Activated CD4-positive, alpha-beta memory T cell treated with anti-CD3 and anti-CD28 coated beads, Interleukin-2, amount 10 ng/mL, durations not matched to agents 7 days and 5 days (primary cell): ENCODE results near the gene RETREG1. TPM values are rescaled to one million over a fixed set of nuclear protein-coding genes. Genes with fewer than 3 reads are reported as not detected.

Source experiments
- CTCF ChIA-PET: fragments of 350-600 bp; sonication (Branson Sonifier 250); formaldehyde crosslinking; loops from one replicate; lab custom pipeline; 2021; ENCODE audit warnings: antibody characterized with exemption, inconsistent platforms; lab: Charles Lee
- POLR2A ChIA-PET: fragments of 350-600 bp; sonication (Branson Sonifier 250); formaldehyde crosslinking; loops from one replicate; lab custom pipeline; 2021; ENCODE audit warnings: antibody characterized with exemption; lab: Charles Lee
- DNase-seq: peaks from one replicate; pipeline ENCODE4 v3.0.0-alpha.2; 2020
- H3K27ac Mint-ChIP-seq: one replicate; pipeline ENCODE4 v1.8.0; 2021; ENCODE audit warnings: mild to moderate bottlenecking, mixed read lengths
- H3K27me3 Mint-ChIP-seq: one replicate; pipeline ENCODE4 v1.8.0; 2021; ENCODE audit warnings: mixed read lengths
- H3K36me3 Mint-ChIP-seq: one replicate; pipeline ENCODE4 v1.8.0; 2021; ENCODE audit warnings: low read depth, mixed read lengths
- H3K4me1 Mint-ChIP-seq: one replicate; pipeline ENCODE4 v1.8.0; 2021; ENCODE audit warnings: mixed read lengths
- H3K4me3 Mint-ChIP-seq: one replicate; pipeline ENCODE4 v1.8.0; 2021; ENCODE audit warnings: mild to moderate bottlenecking, mixed read lengths
- H3K9me3 Mint-ChIP-seq: one replicate; pipeline ENCODE4 v1.8.0; 2021; ENCODE audit warnings: mixed read lengths
- total RNA-seq, 2 experiments: library from RNA; stranded (reverse); gene quantifications; one replicate each; pipeline ENCODE4 v1.2.3, GENCODE V29; 2021

RETREG1 gene
- total RNA-seq, 2 experiments from 2014 or later, result 15.1 to 17.3 TPM

- Mint-ChIP-seq H3K36me3 (peaks cover 8% of the 10 kb centered on the region), H3K4me1 (no peaks in the 10 kb centered on the region), H3K27me3 (no peaks in the 10 kb centered on the region), H3K27ac (no peak overlapping the region), H3K4me3 (no peak overlapping the region), H3K9me3 (peaks cover 11% of the 10 kb centered on the region)
- DNase-seq, result no peak
- CTCF ChIA-PET, result no interaction called here
- POLR2A ChIA-PET, result no interaction called here
These were observed 123.5 kb downstream of the RETREG1 start for GRCh38 chr5:16493261-16493660.

GRCh38 chr5:16492398-16493140 lies 124.2 kb downstream of the RETREG1 start:
- DNase-seq, result no peak
- CTCF ChIA-PET, result no interaction called here
- Mint-ChIP-seq H3K4me3 (no peak overlapping the region), H3K4me1 (no peaks in the 10 kb centered on the region), H3K27ac (no peak overlapping the region), H3K9me3 (peaks cover 11% of the 10 kb centered on the region), H3K36me3 (peaks cover 8% of the 10 kb centered on the region), H3K27me3 (no peaks in the 10 kb centered on the region)
- POLR2A ChIA-PET, result no interaction called here

GRCh38 chr5:16490911-16491310 lies 125.9 kb downstream of the RETREG1 start:
- Mint-ChIP-seq H3K9me3 (peaks cover 7% of the 10 kb centered on the region), H3K4me1 (peaks cover 9% of the 10 kb centered on the region), H3K27ac (no peak overlapping the region), H3K4me3 (no peak overlapping the region), H3K27me3 (no peaks in the 10 kb centered on the region), H3K36me3 (peaks cover 8% of the 10 kb centered on the region)
- ChIA-PET CTCF (interaction anchor here (1.6 kb wide), 1 partner anchor 135 kb away, joined by 3 read pairs; no protein-coding TSS in a partner anchor), POLR2A (no interaction called here)
- no peak for DNase-seq

GRCh38 chr5:16489322-16489791 lies 127.4 kb downstream of the RETREG1 start:
- Mint-ChIP-seq H3K27ac (no peak overlapping the region), H3K4me1 (peaks cover 9% of the 10 kb centered on the region), H3K4me3 (no peak overlapping the region), H3K36me3 (no peaks in the 10 kb centered on the region), H3K27me3 (no peaks in the 10 kb centered on the region), H3K9me3 (no peaks in the 10 kb centered on the region)
- no peak for DNase-seq
- ChIA-PET POLR2A (no interaction called here), CTCF (interaction anchor here (1.6 kb wide), 1 partner anchor 137 kb away, joined by 3 read pairs; no protein-coding TSS in a partner anchor)

- DNase-seq, result no peak
- no peak overlapping the region for H3K4me3 Mint-ChIP-seq
- ChIA-PET CTCF (no interaction called here), POLR2A (no interaction called here)
- peaks cover 9% of the 10 kb centered on the region for H3K4me1 Mint-ChIP-seq
- no peaks in the 10 kb centered on the region for H3K36me3 Mint-ChIP-seq
- no peak overlapping the region for H3K27ac Mint-ChIP-seq
- H3K27me3 Mint-ChIP-seq, result no peaks in the 10 kb centered on the region
- no peaks in the 10 kb centered on the region for H3K9me3 Mint-ChIP-seq
These were observed 129.3 kb downstream of the RETREG1 start for GRCh38 chr5:16487456-16487855.

GRCh38 chr5:16486711-16487111 lies 130.1 kb downstream of the RETREG1 start:
- H3K27me3 Mint-ChIP-seq, result no peaks in the 10 kb centered on the region
- no peak for DNase-seq
- no peaks in the 10 kb centered on the region for H3K36me3 Mint-ChIP-seq
- no peak overlapping the region for H3K27ac Mint-ChIP-seq
- ChIA-PET POLR2A (no interaction called here), CTCF (no interaction called here)
- H3K9me3 Mint-ChIP-seq, result no peaks in the 10 kb centered on the region
- no peak overlapping the region for H3K4me3 Mint-ChIP-seq
- peaks cover 9% of the 10 kb centered on the region for H3K4me1 Mint-ChIP-seq

GRCh38 chr5:16485656-16486055 lies 131.1 kb downstream of the RETREG1 start:
- POLR2A ChIA-PET, result no interaction called here
- Mint-ChIP-seq H3K27me3 (no peaks in the 10 kb centered on the region), H3K36me3 (no peaks in the 10 kb centered on the region), H3K27ac (no peak overlapping the region), H3K4me1 (peaks cover 9% of the 10 kb centered on the region), H3K9me3 (no peaks in the 10 kb centered on the region), H3K4me3 (no peak overlapping the region)
- CTCF ChIA-PET, result interaction anchor here (0.6 kb wide), 1 partner anchor 17 kb away, joined by 3 read pairs; no protein-coding TSS in a partner anchor
- no peak for DNase-seq

- Mint-ChIP-seq H3K4me1 (peaks cover 9% of the 10 kb centered on the region), H3K27me3 (no peaks in the 10 kb centered on the region), H3K9me3 (no peaks in the 10 kb centered on the region), H3K27ac (no peak overlapping the region), H3K36me3 (no peaks in the 10 kb centered on the region), H3K4me3 (no peak overlapping the region)
- no peak for DNase-seq
- ChIA-PET POLR2A (no interaction called here), CTCF (no interaction called here)
These were observed 132.7 kb downstream of the RETREG1 start for GRCh38 chr5:16484081-16484480.

- no peak overlapping the region for H3K27ac Mint-ChIP-seq
- ChIA-PET CTCF (no interaction called here), POLR2A (interaction anchor here (1.0 kb wide), 1 partner anchor 10 kb away, joined by 3 read pairs; no protein-coding TSS in a partner anchor)
- no peaks in the 10 kb centered on the region for H3K27me3 Mint-ChIP-seq
- DNase-seq, result no peak
- H3K36me3 Mint-ChIP-seq, result no peaks in the 10 kb centered on the region
- H3K9me3 Mint-ChIP-seq, result no peaks in the 10 kb centered on the region
- peaks cover 9% of the 10 kb centered on the region for H3K4me1 Mint-ChIP-seq
- H3K4me3 Mint-ChIP-seq, result no peak overlapping the region
These were observed 133.4 kb downstream of the RETREG1 start for GRCh38 chr5:16483361-16483760.

- Mint-ChIP-seq H3K27ac (no peak overlapping the region), H3K4me1 (peaks cover 9% of the 10 kb centered on the region), H3K36me3 (no peaks in the 10 kb centered on the region), H3K9me3 (no peaks in the 10 kb centered on the region), H3K27me3 (no peaks in the 10 kb centered on the region), H3K4me3 (no peak overlapping the region)
- ChIA-PET CTCF (no interaction called here), POLR2A (interaction anchor here (1.0 kb wide), 1 partner anchor 9 kb away, joined by 3 read pairs; no protein-coding TSS in a partner anchor)
- no peak for DNase-seq
These were observed 133.9 kb downstream of the RETREG1 start for GRCh38 chr5:16482891-16483290.

GRCh38 chr5:16480821-16481538 lies 135.8 kb downstream of the RETREG1 start:
- Mint-ChIP-seq H3K36me3 (peaks cover 4% of the 10 kb centered on the region), H3K27ac (no peak overlapping the region), H3K27me3 (no peaks in the 10 kb centered on the region), H3K4me1 (no peaks in the 10 kb centered on the region), H3K4me3 (no peak overlapping the region), H3K9me3 (no peaks in the 10 kb centered on the region)
- DNase-seq, result no peak
- ChIA-PET POLR2A (no interaction called here), CTCF (interaction anchor here (0.6 kb wide), 1 partner anchor 26 kb away, joined by 3 read pairs; no protein-coding TSS in a partner anchor)

- CTCF ChIA-PET, result interaction anchor here (0.6 kb wide), 1 partner anchor 26 kb away, joined by 3 read pairs; no protein-coding TSS in a partner anchor
- no peak for DNase-seq
- H3K4me1 Mint-ChIP-seq, result no peaks in the 10 kb centered on the region
- H3K27me3 Mint-ChIP-seq, result no peaks in the 10 kb centered on the region
- no peak overlapping the region for H3K4me3 Mint-ChIP-seq
- no peaks in the 10 kb centered on the region for H3K9me3 Mint-ChIP-seq
- POLR2A ChIA-PET, result no interaction called here
- no peak overlapping the region for H3K27ac Mint-ChIP-seq
- H3K36me3 Mint-ChIP-seq, result peaks cover 8% of the 10 kb centered on the region
These were observed 136.7 kb downstream of the RETREG1 start for GRCh38 chr5:16480144-16480543.

GRCh38 chr5:16477541-16477940 lies 139.3 kb downstream of the RETREG1 start:
- DNase-seq, result no peak
- no peak overlapping the region for H3K4me3 Mint-ChIP-seq
- CTCF ChIA-PET, result no interaction called here
- no peak overlapping the region for H3K27ac Mint-ChIP-seq
- peaks cover 14% of the 10 kb centered on the region for H3K36me3 Mint-ChIP-seq
- no peaks in the 10 kb centered on the region for H3K27me3 Mint-ChIP-seq
- no peaks in the 10 kb centered on the region for H3K9me3 Mint-ChIP-seq
- H3K4me1 Mint-ChIP-seq, result no peaks in the 10 kb centered on the region
- POLR2A ChIA-PET, result no interaction called here
